NCI-H2227 (cell line): ENCODE data around the gene SNRPD3.
"Not testable (repeated sequence)": the region's sequence is repeated elsewhere in the genome, so short reads cannot be mapped to it uniquely, and the experiment has no call there.

ENCODE experiments used
- DNase-seq: peaks from one replicate; lab custom pipeline; 2025; ENCODE audit not compliant: unreplicated experiment; lab: John Stamatoyannopoulos, UW

SNRPD3 gene

GRCh38 chr22:24590596-24591173 is 34.9 kb downstream of the SNRPD3 start:
- no peak for DNase-seq

- DNase-seq = no peak
Observed at GRCh38 chr22:24591286-24591830, 35.6 kb downstream of the SNRPD3 start.

- DNase-seq = peak; percentile 23
Observed at GRCh38 chr22:24592058-24592850, 36.5 kb downstream of the SNRPD3 start.

- DNase-seq = peak; percentile 78
Observed at GRCh38 chr22:24592851-24593558, 37.2 kb downstream of the SNRPD3 start, which contains the start of gene LRRC75B. Gene LRRC75B, minus strand, starts transcription at chr22:24593073. Its CDS starts 34 bp downstream, at chr22:24593039.

GRCh38 chr22:24593559-24593835 is 37.7 kb downstream of the SNRPD3 start:
- DNase-seq = not testable (repeated sequence)

- DNase-seq = no peak
Observed at GRCh38 chr22:24593836-24594568, 38.2 kb downstream of the SNRPD3 start.

GRCh38 chr22:24594569-24595120 is 38.8 kb downstream of the SNRPD3 start:
- no peak for DNase-seq

- no peak for DNase-seq
Observed at GRCh38 chr22:24595228-24595627, 39.4 kb downstream of the SNRPD3 start.

GRCh38 chr22:24595863-24596262 is 40.1 kb downstream of the SNRPD3 start:
- DNase-seq = no peak

GRCh38 chr22:24597076-24597475 is 41.3 kb downstream of the SNRPD3 start:
- DNase-seq = not testable (repeated sequence)

- no peak for DNase-seq
Observed at GRCh38 chr22:24599514-24599913, 43.7 kb downstream of the SNRPD3 start.

GRCh38 chr22:24599958-24600715 is 44.3 kb downstream of the SNRPD3 start:
- DNase-seq = not testable (repeated sequence)

GRCh38 chr22:24601217-24602104 is 45.7 kb downstream of the SNRPD3 start:
- no peak for DNase-seq

GRCh38 chr22:24602105-24602749 is 46.4 kb downstream of the SNRPD3 start:
- DNase-seq = not testable (repeated sequence)

GRCh38 chr22:24602847-24603769 is 47.3 kb downstream of the SNRPD3 start, which contains the start of gene GGT1:
Gene GGT1, plus strand, starts transcription at chr22:24603193. Its CDS starts 7,889 bp downstream, at chr22:24611082.
- not testable (repeated sequence) for DNase-seq

GRCh38 chr22:24603770-24604629 is 48.2 kb downstream of the SNRPD3 start:
- not testable (repeated sequence) for DNase-seq
